ENCODE data around the gene SHC4.

SHC4 gene

GRCh38 chr15:48963524-48964113 is at the start of gene SHC4:
TSS of gene SHC4 (minus strand) at chr15:48963919. CDS start at chr15:48963015, 904 bp downstream.
- no peak for TF ChIP-seq ZFX (IDR thresholded peaks at IDR 0.05)
- peak; percentile 64 for TF ChIP-seq CTCF (conservative IDR thresholded peaks at IDR 0.05)
- H3K27ac ChIP-seq, result peak within 1 kb of the TSS; percentile 35

- no peak overlapping the region for H3K27ac ChIP-seq
- TF ChIP-seq CTCF (conservative IDR thresholded peaks at IDR 0.05), result no peak
- no peak for TF ChIP-seq ZFX (IDR thresholded peaks at IDR 0.05)
These were observed 35.6 kb upstream of the SHC4 start for GRCh38 chr15:48999314-48999713.

GRCh38 chr15:48996276-48996675 is 32.6 kb upstream of the SHC4 start:
- no peak overlapping the region for H3K27ac ChIP-seq
- TF ChIP-seq ZFX (IDR thresholded peaks at IDR 0.05) (no peak), CTCF (conservative IDR thresholded peaks at IDR 0.05) (no peak)

- H3K27ac ChIP-seq, result no peak overlapping the region
- TF ChIP-seq ZFX (IDR thresholded peaks at IDR 0.05) (no peak), CTCF (conservative IDR thresholded peaks at IDR 0.05) (no peak)
These were observed 29.7 kb upstream of the SHC4 start for GRCh38 chr15:48993380-48993779.

- no peak overlapping the region for H3K27ac ChIP-seq
- TF ChIP-seq ZFX (IDR thresholded peaks at IDR 0.05), result no peak
- no peak for TF ChIP-seq CTCF (conservative IDR thresholded peaks at IDR 0.05)
These were observed 28.8 kb upstream of the SHC4 start for GRCh38 chr15:48992545-48992944.

- no peak for TF ChIP-seq CTCF (conservative IDR thresholded peaks at IDR 0.05)
- TF ChIP-seq ZFX (IDR thresholded peaks at IDR 0.05), result no peak
These were observed 28.4 kb upstream of the SHC4 start for GRCh38 chr15:48992096-48992495.

GRCh38 chr15:48989170-48989569 is 25.5 kb upstream of the SHC4 start:
- H3K27ac ChIP-seq, result no peak overlapping the region
- TF ChIP-seq CTCF (conservative IDR thresholded peaks at IDR 0.05), result no peak
- TF ChIP-seq ZFX (IDR thresholded peaks at IDR 0.05), result no peak

More at GRCh38 chr15:48992096-48992495, 28.4 kb upstream of the SHC4 start:
- no peak overlapping the region for H3K27ac ChIP-seq

Data from C4-2B (cell line).